CD4-positive, alpha-beta memory T cell (primary cell): ENCODE measurements around the gene SNX21. TPM values are rescaled to one million over a fixed set of nuclear protein-coding genes. Genes with fewer than 3 reads are reported as not detected.

Source experiments
- CTCF ChIA-PET: fragments of 350-600 bp; sonication (Branson Sonifier 250); formaldehyde crosslinking; loops from one replicate; lab custom pipeline; 2021; ENCODE audit warnings: inconsistent platforms; ENCODE audit not compliant: partially characterized antibody; lab: Charles Lee
- POLR2A ChIA-PET: fragments of 350-600 bp; sonication (Branson Sonifier 250); formaldehyde crosslinking; loops from one replicate; lab custom pipeline; 2021; ENCODE audit not compliant: partially characterized antibody; lab: Charles Lee
- DNase-seq, 5 donors: peaks; one replicate each; pipeline versions ENCODE4 v3.0.0 to v3.0.0-alpha.2; 2020 to 2022; ENCODE audit warnings: mixed read lengths in 1 of 5
- H3K27ac ChIP-seq: one replicate; pipeline ENCODE4 v1.7.0; 2013; ENCODE audit warnings: low read depth, low read length
- H3K27me3 ChIP-seq: 2 replicates; pipeline ENCODE4 v1.7.0; 2013; ENCODE audit warnings: mild to moderate bottlenecking, low read length, moderate library complexity; ENCODE audit not compliant: insufficient read depth
- H3K36me3 ChIP-seq: 2 replicates; pipeline ENCODE4 v1.7.0; 2013; ENCODE audit warnings: mild to moderate bottlenecking, low read length, moderate library complexity; ENCODE audit not compliant: insufficient read depth
- H3K4me1 ChIP-seq: 2 replicates; pipeline ENCODE4 v1.7.0; 2013; ENCODE audit warnings: mild to moderate bottlenecking, low read length, moderate library complexity; ENCODE audit not compliant: insufficient read depth
- H3K4me3 ChIP-seq, 2 donors: one replicate each; pipeline ENCODE4 v1.7.0; 2013; ENCODE audit warnings: low read length in 2 of 2, mild to moderate bottlenecking in 1 of 2
- H3K9me3 ChIP-seq, 2 donors: one replicate each; pipeline ENCODE4 v1.7.0; 2013; ENCODE audit warnings: low read length in 2 of 2, control low read depth in 1 of 2; ENCODE audit not compliant: control insufficient read depth in 1 of 2
- H3K27ac Mint-ChIP-seq, 7 donors: one replicate each; pipeline ENCODE4 v1.8.0; 2020 to 2021; ENCODE audit warnings: mixed read lengths in 7 of 7, mild to moderate bottlenecking in 6 of 7, inconsistent platforms in 3 of 7, moderate library complexity in 3 of 7
- H3K27me3 Mint-ChIP-seq, 2 donors: one replicate each; pipeline ENCODE4 v1.8.0; 2020 to 2021; ENCODE audit warnings: mixed read lengths in 2 of 2
- H3K36me3 Mint-ChIP-seq, 2 donors: one replicate each; pipeline ENCODE4 v1.8.0; 2020 to 2021; ENCODE audit warnings: mixed read lengths in 2 of 2, inconsistent platforms in 1 of 2, mild to moderate bottlenecking in 1 of 2
- H3K4me1 Mint-ChIP-seq, 4 donors: one replicate each; pipeline ENCODE4 v1.8.0; 2020 to 2021; ENCODE audit warnings: mixed read lengths in 4 of 4, mild to moderate bottlenecking in 1 of 4
- H3K4me3 Mint-ChIP-seq, 8 donors: one replicate each; pipeline ENCODE4 v1.8.0; 2020 to 2021; ENCODE audit warnings: mixed read lengths in 8 of 8, mild to moderate bottlenecking in 7 of 8, moderate library complexity in 6 of 8, inconsistent platforms in 3 of 8
- H3K9me3 Mint-ChIP-seq, 8 donors: one replicate each; pipeline ENCODE4 v1.8.0; 2020 to 2021; ENCODE audit warnings: mixed read lengths in 8 of 8, mild to moderate bottlenecking in 5 of 8, inconsistent platforms in 3 of 8, moderate library complexity in 1 of 8
- intact Hi-C: fragments of 100-400 bp; cut with micrococcal nuclease; formaldehyde crosslinking; loops from one replicate; pipeline ENCODE4 v1.15.1; 2023
- polyA plus RNA-seq, 2 donors: library from polyadenylated mRNA; unstranded; fragments of 300-500 nt; fragmentation: Illumina TruSeq; gene quantifications; one replicate each; pipeline ENCODE4 v1.2.3, GENCODE V29; 2021
- total RNA-seq, 2 experiments: library from RNA; stranded (reverse); gene quantifications; one replicate each; pipeline ENCODE4 v1.2.3, GENCODE V29; 2021

Gene SNX21
- total and polyA plus RNA-seq, 4 experiments from 2014 or later, result 0.20 to 3.5 (median 2.2) TPM

DNA sequence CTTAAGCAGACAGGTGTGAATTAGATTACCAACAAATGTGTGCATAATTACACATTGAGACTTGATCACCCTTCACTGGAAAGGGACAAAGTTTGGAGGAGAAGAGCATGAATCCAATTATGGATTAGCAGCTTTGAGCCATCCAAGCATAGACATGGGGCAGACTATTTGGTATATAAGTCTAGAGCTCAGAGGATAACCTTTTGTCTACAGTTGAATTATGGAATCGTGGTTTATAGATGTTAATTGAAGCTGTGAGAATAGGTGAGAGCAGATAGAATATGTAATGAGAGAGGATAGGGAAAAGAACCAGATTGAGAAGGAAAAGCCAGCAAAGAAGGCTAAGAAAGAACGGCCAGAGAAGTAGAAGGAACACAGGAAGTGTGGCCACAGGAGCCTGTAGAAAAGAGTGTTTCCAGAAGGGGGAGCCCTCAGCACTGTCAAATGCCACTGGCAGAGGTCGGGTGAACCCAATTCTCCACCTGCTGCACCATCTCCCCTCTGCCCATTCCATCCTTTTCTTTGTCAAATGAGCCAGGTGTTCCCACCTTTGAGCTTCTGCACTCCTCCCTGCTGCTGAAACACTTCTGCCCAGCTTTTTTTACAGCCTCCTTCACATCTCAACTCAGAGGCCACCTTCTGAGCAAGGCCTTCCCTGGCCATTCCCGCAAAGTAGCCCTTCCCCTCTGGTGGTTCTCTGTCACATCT lies 34.5 kb upstream of the SNX21 start:
- Histone ChIP-seq H3K27ac (no peak overlapping the region), H3K36me3 (peaks cover 46% of the 10 kb centered on the region), H3K4me1 (peaks cover 7% of the 10 kb centered on the region), H3K4me3 (no peak overlapping the region), H3K9me3 (no peaks in the 10 kb centered on the region), H3K27me3 (no peaks in the 10 kb centered on the region)
- H3K27me3 Mint-ChIP-seq, result no peaks in the 10 kb centered on the region
- intact Hi-C loops, result loop anchor here (1.0 to 10.0 kb wide), 4 partner anchors 56 to 886 kb away; partner anchors contain the start of genes ACOT8, CTSA, NEURL2 and TP53RK
- peaks cover 30 to 42% of the 10 kb centered on the region in 2 donors for H3K36me3 Mint-ChIP-seq
- H3K9me3 Mint-ChIP-seq, result no peaks in the 10 kb centered on the region
- ChIA-PET POLR2A (interaction anchor here (0.5 to 1.9 kb wide), 4 partner anchors 18 to 172 kb away, joined by 3 to 24 read pairs (median 4); partner anchors contain the start of genes PCIF1 and ZNF335), CTCF (interaction anchor here (0.6 to 3.2 kb wide), 32 partner anchors 8 to 1722 kb away, joined by 3 to 54 read pairs (median 6); partner anchors contain the start of genes ACOT8, CTSA, NEURL2 and PCIF1)
- peaks cover 4 to 11% (median 8%) of the 10 kb centered on the region in 4 donors for H3K4me1 Mint-ChIP-seq
- H3K4me3 Mint-ChIP-seq, result no peak overlapping the region
- DNase-seq, result peak; percentile 56 to 62 (median 60)
- peak overlapping the region in 6 of 7 donors; percentile 3 to 89 (median 46) for H3K27ac Mint-ChIP-seq

GRCh38 chr20:45801851-45802250 lies 31.7 kb upstream of the SNX21 start:
- ChIA-PET POLR2A (no interaction called here), CTCF (interaction anchor here (1.4 kb wide), 1 partner anchor 10 kb away, joined by 4 read pairs; the partner anchor contains the start of genes DNTTIP1 and WFDC3)
- no peak overlapping the region for H3K27ac ChIP-seq
- H3K36me3 Mint-ChIP-seq, result peaks cover 33 to 47% of the 10 kb centered on the region in 2 donors
- no peaks in the 10 kb centered on the region for H3K27me3 ChIP-seq
- no peaks in the 10 kb centered on the region for H3K9me3 Mint-ChIP-seq
- no peaks in the 10 kb centered on the region for H3K9me3 ChIP-seq
- H3K27me3 Mint-ChIP-seq, result no peaks in the 10 kb centered on the region
- peaks cover 53% of the 10 kb centered on the region for H3K36me3 ChIP-seq
- H3K4me3 Mint-ChIP-seq, result no peak overlapping the region
- H3K4me1 ChIP-seq, result peaks cover 7% of the 10 kb centered on the region
- DNase-seq, result no peak
- peaks cover 4 to 11% (median 8%) of the 10 kb centered on the region in 4 donors for H3K4me1 Mint-ChIP-seq
- no peak overlapping the region for H3K4me3 ChIP-seq
- peak overlapping the region in 2 of 7 donors; percentile 32 to 42 for H3K27ac Mint-ChIP-seq
- intact Hi-C loops, result no loop called here

DNA sequence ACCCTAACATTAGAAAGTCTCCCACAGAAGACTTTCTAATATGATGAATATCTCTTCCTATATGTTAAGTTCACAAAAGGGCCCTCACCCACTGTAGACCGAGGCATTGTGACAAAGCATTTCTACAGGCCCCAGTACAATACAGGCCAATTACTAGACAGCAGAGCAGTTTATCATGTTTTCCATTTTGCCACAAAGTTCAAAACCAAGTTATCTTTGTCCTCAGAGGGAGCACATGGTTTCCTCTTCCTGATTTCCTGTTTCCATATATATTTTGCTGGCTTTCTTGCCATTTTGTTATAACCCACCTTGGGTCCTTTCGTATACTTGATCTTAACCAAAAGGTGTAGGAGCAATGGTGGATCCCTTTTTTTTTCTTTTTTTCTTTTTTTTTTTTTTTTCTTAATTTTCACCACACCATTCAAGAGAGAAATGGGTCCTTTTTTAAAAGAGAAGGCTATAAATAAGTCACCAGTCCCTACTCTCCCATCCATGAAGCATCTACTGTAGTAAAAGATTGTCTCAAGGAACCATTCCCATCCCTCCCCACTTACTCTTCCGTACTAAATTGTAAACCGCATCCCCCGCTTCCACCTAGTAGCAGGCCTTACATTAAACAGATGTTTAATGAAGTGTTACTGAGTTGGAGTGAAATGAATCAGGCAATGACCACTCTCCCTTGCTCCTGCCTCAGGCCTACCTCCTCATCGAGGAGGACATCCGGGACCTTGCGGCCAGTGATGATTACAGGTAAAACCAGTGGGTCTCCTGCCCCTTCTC lies 23.2 kb upstream of the SNX21 start:
- Histone ChIP-seq H3K9me3 (no peaks in the 10 kb centered on the region), H3K4me1 (peaks cover 15% of the 10 kb centered on the region), H3K27me3 (no peaks in the 10 kb centered on the region), H3K36me3 (peaks cover 23% of the 10 kb centered on the region), H3K4me3 (no peak overlapping the region), H3K27ac (no peak overlapping the region)
- Mint-ChIP-seq H3K4me1 (peaks cover 7 to 23% (median 14%) of the 10 kb centered on the region in 4 donors), H3K4me3 (no peak overlapping the region), H3K27ac (peak overlapping the region in 3 of 7 donors; percentile 34 to 66 (median 38)), H3K36me3 (peaks cover 28 to 51% of the 10 kb centered on the region in 2 donors), H3K27me3 (no peaks in the 10 kb centered on the region), H3K9me3 (no peaks in the 10 kb centered on the region)
- ChIA-PET POLR2A (interaction anchor here (1.0 kb wide), 1 partner anchor 435 kb away, joined by 3 read pairs; no protein-coding TSS in a partner anchor), CTCF (interaction anchor here (1.7 kb wide), 1 partner anchor 11 kb away, joined by 9 read pairs; no protein-coding TSS in a partner anchor)
- intact Hi-C loops, result no loop called here
- no peak for DNase-seq

- ChIA-PET CTCF (interaction anchor here (0.7 to 1.7 kb wide), 3 partner anchors 13 to 149 kb away, joined by 3 to 9 read pairs (median 4); no protein-coding TSS in a partner anchor), POLR2A (interaction anchor here (0.6 to 1.8 kb wide), 8 partner anchors 9 to 160 kb away, joined by 3 to 8 read pairs (median 4); partner anchors contain the start of genes ACOT8, DNTTIP1, WFDC3 and ZNF335)
- no peaks in the 10 kb centered on the region for H3K9me3 ChIP-seq
- H3K4me1 ChIP-seq, result peaks cover 15% of the 10 kb centered on the region
- no peaks in the 10 kb centered on the region for H3K27me3 ChIP-seq
- Mint-ChIP-seq H3K36me3 (peaks cover 24 to 37% of the 10 kb centered on the region in 2 donors), H3K27ac (peak within 1 kb of the TSS; percentile 53 to 89 (median 70)), H3K9me3 (no peaks in the 10 kb centered on the region), H3K4me3 (peak within 1 kb of the TSS; percentile 82 to 92 (median 86)), H3K27me3 (no peaks in the 10 kb centered on the region), H3K4me1 (peaks cover 7 to 23% (median 14%) of the 10 kb centered on the region in 4 donors)
- peak within 1 kb of the TSS; percentile 37 to 68 for H3K4me3 ChIP-seq
- DNase-seq, result peak; percentile 92 to 96 (median 94)
- H3K27ac ChIP-seq, result peak within 1 kb of the TSS; percentile 44
- peaks cover 12% of the 10 kb centered on the region for H3K36me3 ChIP-seq
- intact Hi-C loops, result loop anchor here (1.0 to 2.0 kb wide), 5 partner anchors 22 to 159 kb away; partner anchors contain the start of genes ACOT8, DNTTIP1, WFDC3 and ZSWIM1
Observed at GRCh38 chr20:45812157-45813005, 21.2 kb upstream of the SNX21 start, which contains the start of gene UBE2C. Gene UBE2C, plus strand, starts transcription at chr20:45812644. Its CDS starts 52 bp downstream, at chr20:45812696.

DNA sequence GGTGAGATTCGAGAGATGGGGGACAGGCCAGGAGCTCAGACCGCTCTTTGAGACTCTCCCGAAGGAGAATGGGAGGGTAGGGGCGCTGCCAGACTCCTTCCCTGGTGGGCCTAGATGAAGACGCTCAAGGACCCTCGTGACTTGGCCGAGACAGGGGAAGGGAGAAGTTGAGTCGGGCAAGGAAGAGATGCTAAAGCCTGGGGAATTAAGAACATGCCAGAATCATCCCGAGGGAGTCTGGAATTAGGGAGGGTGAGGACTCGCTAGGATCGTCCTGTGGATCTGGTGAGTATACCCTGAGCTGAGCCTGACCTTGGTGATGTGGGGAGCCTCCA lies 20.6 kb upstream of the SNX21 start:
- Histone ChIP-seq H3K4me3 (peak overlapping the region; percentile 37 to 68), H3K36me3 (peaks cover 12% of the 10 kb centered on the region), H3K9me3 (no peaks in the 10 kb centered on the region), H3K4me1 (peaks cover 15% of the 10 kb centered on the region), H3K27ac (peak overlapping the region; percentile 6), H3K27me3 (no peaks in the 10 kb centered on the region)
- DNase-seq, result no peak
- peak overlapping the region; percentile 82 to 92 (median 86) for H3K4me3 Mint-ChIP-seq
- ChIA-PET POLR2A (interaction anchor here (0.6 to 1.8 kb wide), 7 partner anchors 9 to 159 kb away, joined by 3 to 8 read pairs (median 4); partner anchors contain the start of genes ACOT8, ZNF335 and ZSWIM3), CTCF (interaction anchor here (0.7 to 1.7 kb wide), 2 partner anchors 14 to 148 kb away, joined by 3 to 9 read pairs; no protein-coding TSS in a partner anchor)
- H3K36me3 Mint-ChIP-seq, result peaks cover 24 to 31% of the 10 kb centered on the region in 2 donors
- H3K4me1 Mint-ChIP-seq, result peaks cover 7 to 23% (median 14%) of the 10 kb centered on the region in 4 donors
- H3K27me3 Mint-ChIP-seq, result no peaks in the 10 kb centered on the region
- peak overlapping the region in 5 of 7 donors; percentile 53 to 85 (median 67) for H3K27ac Mint-ChIP-seq
- intact Hi-C loops, result loop anchor here (2.0 kb wide), 2 partner anchors 22 to 68 kb away; partner anchors contain the start of genes DNTTIP1, WFDC3 and ZSWIM1
- H3K9me3 Mint-ChIP-seq, result no peaks in the 10 kb centered on the region

- Histone ChIP-seq H3K27me3 (no peaks in the 10 kb centered on the region), H3K9me3 (no peaks in the 10 kb centered on the region), H3K27ac (no peak overlapping the region), H3K4me3 (no peak overlapping the region), H3K4me1 (peaks cover 15% of the 10 kb centered on the region), H3K36me3 (peaks cover 11% of the 10 kb centered on the region)
- intact Hi-C loops, result loop anchor here (2.0 kb wide), 2 partner anchors 23 to 67 kb away; partner anchors contain the start of genes DNTTIP1, WFDC3 and ZSWIM1
- peak overlapping the region in 3 of 7 donors; percentile 55 to 85 (median 67) for H3K27ac Mint-ChIP-seq
- ChIA-PET CTCF (interaction anchor here (1.7 kb wide), 1 partner anchor 14 kb away, joined by 9 read pairs; no protein-coding TSS in a partner anchor), POLR2A (interaction anchor here (1.0 to 1.8 kb wide), 4 partner anchors 8 to 159 kb away, joined by 4 to 8 read pairs (median 8); partner anchors contain the start of gene ZNF335)
- peaks cover 7 to 23% (median 14%) of the 10 kb centered on the region in 4 donors for H3K4me1 Mint-ChIP-seq
- no peaks in the 10 kb centered on the region for H3K9me3 Mint-ChIP-seq
- peak overlapping the region; percentile 52 to 92 (median 85) for H3K4me3 Mint-ChIP-seq
- H3K27me3 Mint-ChIP-seq, result peaks cover 0 to 1% of the 10 kb centered on the region in 2 donors
- peaks cover 23 to 29% of the 10 kb centered on the region in 2 donors for H3K36me3 Mint-ChIP-seq
- DNase-seq, result no peak
Observed at GRCh38 chr20:45813489-45813888, 20.1 kb upstream of the SNX21 start.
